SJCRH30 (cell line): ENCODE results near the gene LCN1. TPM values are rescaled to one million over a fixed set of nuclear protein-coding genes. Genes with fewer than 3 reads are reported as not detected.

Experiments
- DNase-seq, 2 experiments: peaks; one replicate each; pipeline ENCODE4 v3.0.0-alpha.2; 2015 to 2020
- H3K27ac ChIP-seq: fragments of 250-450 bp; sonication (Bioruptor Pico); 2 replicates; pipeline ENCODE4 v1.5.1; 2020; ENCODE audit warnings: mild to moderate bottlenecking, moderate library complexity
- H3K27me3 ChIP-seq: fragments of 250-450 bp; sonication (Bioruptor Pico); 2 replicates; pipeline ENCODE4 v1.5.1; 2020; ENCODE audit warnings: mild to moderate bottlenecking, moderate library complexity
- H3K36me3 ChIP-seq: fragments of 250-450 bp; sonication (Bioruptor Pico); 2 replicates; pipeline ENCODE4 v1.5.1; 2020; ENCODE audit warnings: mild to moderate bottlenecking, moderate library complexity
- H3K4me1 ChIP-seq: fragments of 250-450 bp; sonication (Bioruptor Pico); 2 replicates; pipeline ENCODE4 v1.5.1; 2020; ENCODE audit warnings: mild to moderate bottlenecking, moderate library complexity
- H3K4me3 ChIP-seq: fragments of 250-450 bp; sonication (Bioruptor Pico); 2 replicates; pipeline ENCODE4 v1.5.1; 2020; ENCODE audit warnings: mild to moderate bottlenecking, moderate library complexity
- H3K9me3 ChIP-seq: fragments of 250-450 bp; sonication (Bioruptor Pico); replicated peaks from 2 replicates; pipeline ENCODE4 v1.5.1; 2020; ENCODE audit warnings: mild to moderate bottlenecking, moderate library complexity
- total RNA-seq: library from RNA; depleted of rRNA; stranded (reverse); fragments of >200 nt; shearing (Covaris generic); gene quantifications from 2 replicates; pipeline ENCODE4 v1.2.3, GENCODE V29; 2014

Gene LCN1
- total RNA-seq, 1 experiment from 2014 or later, result not detected

DNA sequence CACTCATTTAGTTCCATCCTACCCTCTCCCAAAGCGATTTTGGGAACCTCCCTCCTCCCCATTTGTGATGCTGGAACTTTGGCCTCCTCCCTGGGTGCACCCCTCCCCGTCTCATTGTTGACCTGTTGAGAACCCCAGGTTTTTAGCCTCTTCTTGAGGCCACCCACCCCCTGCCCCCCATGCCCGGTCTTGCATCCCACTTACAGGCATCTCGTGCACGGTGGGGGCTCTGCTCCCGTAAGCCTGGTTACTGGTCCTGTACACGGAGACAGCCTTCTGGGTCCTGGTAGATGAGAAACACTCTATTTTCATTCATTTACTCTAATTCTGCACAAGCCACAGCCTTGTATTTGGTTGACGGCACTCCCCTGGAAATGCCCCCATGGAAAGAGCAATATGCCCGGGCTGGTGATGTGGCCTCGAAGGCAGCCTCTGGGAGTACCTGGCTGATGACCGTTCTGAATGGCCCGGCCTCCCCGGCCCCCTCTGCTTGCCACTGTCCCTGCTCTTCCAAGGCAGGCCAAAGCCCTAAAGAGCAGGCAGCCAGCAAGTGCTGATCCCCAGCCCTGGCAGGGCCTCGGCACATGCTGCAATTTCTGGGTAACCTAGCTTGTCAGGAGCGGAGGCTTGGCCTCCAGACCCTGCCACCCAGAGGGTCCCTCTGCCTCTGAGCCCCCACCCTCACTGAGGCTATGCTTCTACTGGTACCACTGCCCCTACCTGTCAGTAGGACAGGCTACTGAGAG is 22.7 kb upstream of the LCN1 start:
- Histone ChIP-seq H3K9me3 (no peaks in the 10 kb centered on the region), H3K27ac (no peak overlapping the region), H3K27me3 (peaks cover 16% of the 10 kb centered on the region), H3K4me1 (peaks cover 10% of the 10 kb centered on the region; the same call in 1 of the 2 replicates), H3K4me3 (no peak overlapping the region), H3K36me3 (peaks cover 16% of the 10 kb centered on the region)
- DNase-seq, result no peak

DNA sequence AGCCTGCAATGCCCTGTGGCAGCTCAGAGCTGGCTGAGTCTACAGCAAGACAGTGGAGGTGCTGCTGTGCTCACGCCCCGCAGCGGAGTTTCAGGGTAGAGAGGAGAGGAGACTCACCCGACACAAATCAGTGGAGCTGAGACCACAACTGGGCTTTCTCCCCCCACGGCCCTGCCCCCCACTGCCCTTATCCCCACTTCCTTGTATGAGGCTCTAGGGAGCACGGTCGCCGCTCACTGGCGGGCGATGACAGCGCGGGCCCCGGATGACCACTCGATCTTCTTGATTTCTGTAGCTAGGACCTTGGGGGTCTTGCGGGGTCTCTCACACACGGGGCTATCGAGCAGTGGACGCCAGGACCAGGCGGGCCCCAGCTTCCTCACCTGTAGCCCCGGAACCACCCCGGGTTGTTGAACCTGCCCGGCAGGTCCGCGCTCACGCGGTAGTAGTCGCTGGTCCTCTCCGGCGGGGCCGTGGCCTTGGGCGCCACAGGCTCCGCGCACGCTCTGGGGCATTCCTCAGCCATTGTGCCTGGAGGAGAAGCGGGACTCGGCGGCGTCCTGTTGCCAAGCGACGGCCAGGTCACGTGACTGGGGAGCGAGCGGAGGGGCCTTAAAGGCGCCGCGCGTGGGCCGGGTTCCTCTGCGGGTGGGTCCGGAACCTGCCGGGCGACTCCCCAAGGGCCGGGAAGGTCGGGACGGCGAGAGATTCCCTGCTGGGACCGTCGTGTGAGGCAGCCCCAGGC is 21.7 kb upstream of the LCN1 start:
- peaks cover 25% of the 10 kb centered on the region for H3K36me3 ChIP-seq
- H3K9me3 ChIP-seq, result no peaks in the 10 kb centered on the region
- peak overlapping the region; percentile 94 for H3K4me3 ChIP-seq
- DNase-seq, result peak; percentile 93
- no peak overlapping the region for H3K27ac ChIP-seq
- peaks cover 16% of the 10 kb centered on the region for H3K27me3 ChIP-seq
- peaks cover 10% of the 10 kb centered on the region; the same call in 1 of the 2 replicates for H3K4me1 ChIP-seq

DNA sequence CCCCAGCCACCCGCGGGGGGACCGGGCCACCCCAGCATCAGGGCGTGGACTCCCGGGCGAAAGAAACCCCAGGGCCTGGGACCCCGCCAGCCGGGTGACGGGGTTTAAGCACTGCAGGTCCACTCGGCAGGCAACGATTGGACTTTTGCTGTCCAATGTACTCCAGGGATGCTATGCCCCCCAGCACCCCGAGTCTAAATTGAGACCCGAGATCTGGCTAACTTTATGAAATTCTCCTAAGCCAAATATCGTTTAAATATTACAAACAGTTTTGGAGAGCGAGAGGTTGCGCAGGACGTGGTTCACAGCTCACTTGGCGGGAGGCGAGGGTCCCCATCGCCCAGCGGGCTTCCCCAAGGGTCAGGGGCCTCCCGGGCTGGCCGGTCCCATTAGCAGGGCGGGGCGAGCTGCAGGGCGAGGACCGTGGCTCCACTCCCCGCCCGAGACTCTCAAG is 21.1 kb upstream of the LCN1 start:
- DNase-seq, result no peak
- H3K4me3 ChIP-seq, result peak overlapping the region; percentile 94
- no peaks in the 10 kb centered on the region for H3K9me3 ChIP-seq
- peaks cover 28% of the 10 kb centered on the region for H3K36me3 ChIP-seq
- no peak overlapping the region; the same call in 1 of the 2 replicates for H3K27ac ChIP-seq
- H3K4me1 ChIP-seq, result peaks cover 10% of the 10 kb centered on the region; the same call in 1 of the 2 replicates
- peaks cover 11% of the 10 kb centered on the region for H3K27me3 ChIP-seq

DNA sequence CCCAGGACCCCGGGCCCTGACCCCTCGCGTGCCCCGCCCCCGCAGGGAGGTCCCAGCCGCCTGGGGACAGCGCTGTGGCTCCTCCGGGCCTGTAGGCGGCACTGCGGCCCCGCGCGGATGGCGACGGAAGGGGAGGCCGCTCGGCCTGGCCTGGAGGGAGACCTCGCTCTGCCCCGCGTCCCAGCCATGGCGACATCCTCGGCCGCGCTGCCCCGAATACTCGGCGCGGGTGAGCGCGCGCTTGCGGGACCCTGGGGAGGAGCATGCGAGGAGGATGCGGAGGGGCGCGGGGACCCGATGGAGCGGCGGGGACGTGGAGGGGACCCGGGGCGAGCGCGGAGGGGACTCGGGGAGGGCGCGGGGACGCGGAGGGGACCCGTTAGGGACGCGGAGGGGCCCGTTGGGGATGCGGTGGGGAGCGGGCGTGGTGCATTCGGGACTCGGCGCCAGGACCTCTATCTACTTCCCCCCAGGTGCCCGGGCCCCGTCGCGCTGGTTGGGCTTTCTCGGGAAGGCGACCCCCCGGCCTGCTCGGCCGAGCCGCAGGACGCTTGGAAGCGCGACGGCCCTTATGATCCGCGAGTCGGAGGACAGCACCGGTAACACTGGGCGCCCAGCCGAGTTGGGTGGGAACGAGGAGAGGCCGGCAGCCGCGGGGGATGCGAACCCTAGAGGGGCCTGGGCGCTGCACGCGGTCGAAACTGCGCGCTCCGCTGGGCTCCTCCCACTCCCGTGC is 20.5 kb upstream of the LCN1 start, which contains the start of gene MRPS2:
Gene MRPS2 (plus strand): TSS at position 158 of the 736 bp plus-strand sequence. CDS start 29 bp downstream, at position 187.
- peak; percentile 91 to 92 for DNase-seq
- peaks cover 11% of the 10 kb centered on the region for H3K27me3 ChIP-seq
- peak within 1 kb of the TSS; percentile 94 for H3K4me3 ChIP-seq
- H3K27ac ChIP-seq, result peak within 1 kb of the TSS; percentile 80
- H3K4me1 ChIP-seq, result peaks cover 10% of the 10 kb centered on the region; the same call in 1 of the 2 replicates
- peaks cover 29% of the 10 kb centered on the region for H3K36me3 ChIP-seq
- H3K9me3 ChIP-seq, result no peaks in the 10 kb centered on the region

DNA sequence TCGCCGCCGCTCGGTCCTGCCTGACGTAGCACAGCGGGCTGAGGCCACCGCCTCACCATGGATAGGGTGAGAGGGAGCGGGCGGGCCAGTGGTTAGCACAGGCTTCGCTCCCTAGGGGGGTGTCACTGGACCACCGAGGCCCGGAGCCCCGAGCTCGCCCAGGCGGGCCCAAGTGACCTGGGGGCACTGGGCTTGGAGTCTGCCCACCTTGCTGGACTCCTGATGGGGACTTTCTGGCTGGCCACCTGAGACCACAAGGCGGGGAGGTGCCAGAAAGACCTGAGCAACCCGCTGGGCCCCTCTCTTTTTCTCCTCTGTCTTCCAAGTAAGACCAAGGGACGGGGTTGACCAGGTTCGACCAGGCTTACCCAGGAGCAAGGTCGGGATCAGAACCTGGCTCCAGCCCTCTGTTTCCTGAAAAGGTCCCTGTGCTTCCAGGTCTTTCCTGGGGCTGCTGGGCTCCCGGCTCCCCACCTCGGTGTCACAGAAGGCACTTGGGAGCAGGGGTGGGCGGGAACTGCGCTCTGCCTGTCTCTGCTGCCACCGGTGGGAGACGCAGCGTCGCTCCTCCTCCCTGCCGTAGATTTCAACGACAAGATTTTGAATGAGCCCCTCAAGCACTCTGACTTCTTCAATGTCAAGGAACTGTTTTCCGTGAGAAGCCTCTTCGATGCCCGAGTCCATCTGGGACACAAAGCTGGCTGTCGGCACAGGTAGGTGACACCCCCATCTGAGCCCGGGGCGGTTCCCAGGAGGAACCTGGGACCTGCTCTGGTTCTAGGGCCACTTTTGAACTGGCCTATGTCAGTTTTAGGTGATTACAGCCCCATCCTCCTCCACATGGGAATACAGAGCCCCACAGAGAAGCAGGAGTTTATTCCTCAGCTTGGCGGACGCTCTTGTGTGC is 19.7 kb upstream of the LCN1 start:
- DNase-seq, result no peak
- H3K27ac ChIP-seq, result peak overlapping the region; percentile 80
- peaks cover 10% of the 10 kb centered on the region; the same call in 1 of the 2 replicates for H3K4me1 ChIP-seq
- peaks cover 29% of the 10 kb centered on the region for H3K36me3 ChIP-seq
- H3K27me3 ChIP-seq, result peaks cover 11% of the 10 kb centered on the region
- peak overlapping the region; percentile 94 for H3K4me3 ChIP-seq
- H3K9me3 ChIP-seq, result no peaks in the 10 kb centered on the region

DNA sequence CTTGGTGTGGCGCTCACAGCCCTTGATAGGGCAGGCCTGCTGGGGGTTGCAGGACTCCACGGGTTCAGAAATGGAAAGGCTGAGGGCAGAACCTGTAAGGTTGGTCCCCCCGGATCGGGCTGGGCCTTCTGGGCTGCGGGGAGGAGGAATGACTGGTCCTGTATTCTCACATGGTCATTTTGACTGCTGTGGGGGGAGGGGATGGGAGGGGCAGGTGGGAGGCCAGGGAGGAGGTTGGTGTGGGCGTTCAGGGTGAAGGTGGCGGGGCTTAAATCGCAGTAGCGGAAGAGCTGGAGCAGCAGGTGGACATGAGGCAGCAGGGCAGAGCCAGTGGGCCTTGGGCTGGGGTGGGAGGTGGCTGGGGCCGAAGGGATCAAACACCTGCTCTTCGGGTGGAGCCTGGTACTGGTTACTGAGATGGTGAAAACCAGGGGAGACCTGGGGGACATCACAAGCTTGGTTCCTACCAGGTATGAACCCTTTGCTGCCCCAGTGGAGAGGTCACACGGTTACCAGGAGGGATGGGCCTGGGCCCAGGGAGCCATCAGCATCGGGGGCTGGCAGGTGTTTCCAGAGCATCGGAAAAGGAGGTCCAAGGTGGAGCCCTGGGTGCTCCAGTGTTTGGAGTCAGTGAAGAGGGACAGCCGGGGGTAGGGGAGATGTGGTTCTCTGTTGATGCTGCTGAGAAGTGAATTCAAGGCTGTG is 18.9 kb upstream of the LCN1 start:
- H3K36me3 ChIP-seq, result peaks cover 29% of the 10 kb centered on the region
- H3K4me3 ChIP-seq, result no peak overlapping the region
- no peaks in the 10 kb centered on the region for H3K9me3 ChIP-seq
- peaks cover 11% of the 10 kb centered on the region for H3K27me3 ChIP-seq
- H3K4me1 ChIP-seq, result peaks cover 10% of the 10 kb centered on the region; the same call in 1 of the 2 replicates
- DNase-seq, result no peak
- no peak overlapping the region for H3K27ac ChIP-seq

DNA sequence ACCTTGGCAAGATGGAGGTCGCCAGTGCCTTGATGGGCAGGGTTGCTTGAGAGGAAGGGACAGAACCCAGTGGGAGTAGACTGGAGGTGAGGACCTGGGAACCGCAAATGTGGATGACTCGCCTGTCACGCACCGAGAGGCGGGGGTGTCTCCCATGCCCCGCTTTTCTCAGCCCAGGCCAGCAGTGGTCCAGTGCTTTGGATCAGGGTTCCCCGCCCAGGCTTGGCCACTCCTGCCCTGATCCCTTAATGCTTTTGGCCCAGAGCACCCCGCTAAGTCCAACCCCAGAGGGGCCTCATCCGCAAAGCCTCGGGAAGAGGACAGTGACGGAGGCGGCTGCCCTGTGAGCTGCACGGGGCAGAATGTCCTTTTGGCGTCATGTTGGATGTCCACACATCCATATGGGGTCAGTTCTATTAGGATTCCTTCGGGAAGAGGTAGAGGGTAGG is 18.3 kb upstream of the LCN1 start:
- H3K27ac ChIP-seq, result no peak overlapping the region
- H3K4me1 ChIP-seq, result peaks cover 10% of the 10 kb centered on the region; the same call in 1 of the 2 replicates
- no peak for DNase-seq
- H3K36me3 ChIP-seq, result peaks cover 29% of the 10 kb centered on the region
- peaks cover 10% of the 10 kb centered on the region for H3K27me3 ChIP-seq
- H3K9me3 ChIP-seq, result no peaks in the 10 kb centered on the region
- no peak overlapping the region for H3K4me3 ChIP-seq

DNA sequence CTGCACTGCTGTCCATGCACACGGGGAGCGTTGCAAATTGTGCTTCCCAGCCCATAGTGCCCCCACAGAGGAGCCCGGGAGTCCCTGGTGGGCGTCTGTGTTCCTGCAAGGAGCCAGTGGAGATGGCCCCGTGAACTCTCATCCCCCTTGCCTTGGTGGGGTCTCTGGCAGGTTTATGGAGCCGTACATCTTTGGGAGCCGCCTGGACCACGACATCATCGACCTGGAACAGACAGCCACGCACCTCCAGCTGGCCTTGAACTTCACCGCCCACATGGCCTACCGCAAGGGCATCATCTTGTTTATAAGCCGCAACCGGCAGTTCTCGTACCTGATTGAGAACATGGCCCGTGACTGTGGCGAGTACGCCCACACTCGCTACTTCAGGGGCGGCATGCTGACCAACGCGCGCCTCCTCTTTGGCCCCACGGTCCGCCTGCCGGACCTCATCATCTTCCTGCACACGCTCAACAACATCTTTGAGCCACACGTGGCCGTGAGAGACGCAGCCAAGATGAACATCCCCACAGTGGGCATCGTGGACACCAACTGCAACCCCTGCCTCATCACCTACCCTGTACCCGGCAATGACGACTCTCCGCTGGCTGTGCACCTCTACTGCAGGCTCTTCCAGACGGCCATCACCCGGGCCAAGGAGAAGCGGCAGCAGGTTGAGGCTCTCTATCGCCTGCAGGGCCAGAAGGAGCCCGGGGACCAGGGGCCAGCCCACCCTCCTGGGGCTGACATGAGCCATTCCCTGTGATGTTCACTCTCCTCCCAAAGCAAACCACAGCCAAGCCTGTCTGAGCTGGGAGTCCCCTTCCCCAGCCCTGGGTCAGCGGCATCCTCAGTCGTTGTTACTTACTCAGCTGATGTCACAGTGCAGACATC is 17.6 kb upstream of the LCN1 start:
- Histone ChIP-seq H3K36me3 (peaks cover 29% of the 10 kb centered on the region), H3K9me3 (no peaks in the 10 kb centered on the region), H3K4me1 (peaks cover 10% of the 10 kb centered on the region; the same call in 1 of the 2 replicates), H3K27ac (no peak overlapping the region), H3K4me3 (no peak overlapping the region), H3K27me3 (peaks cover 7% of the 10 kb centered on the region)
- DNase-seq, result no peak

DNA sequence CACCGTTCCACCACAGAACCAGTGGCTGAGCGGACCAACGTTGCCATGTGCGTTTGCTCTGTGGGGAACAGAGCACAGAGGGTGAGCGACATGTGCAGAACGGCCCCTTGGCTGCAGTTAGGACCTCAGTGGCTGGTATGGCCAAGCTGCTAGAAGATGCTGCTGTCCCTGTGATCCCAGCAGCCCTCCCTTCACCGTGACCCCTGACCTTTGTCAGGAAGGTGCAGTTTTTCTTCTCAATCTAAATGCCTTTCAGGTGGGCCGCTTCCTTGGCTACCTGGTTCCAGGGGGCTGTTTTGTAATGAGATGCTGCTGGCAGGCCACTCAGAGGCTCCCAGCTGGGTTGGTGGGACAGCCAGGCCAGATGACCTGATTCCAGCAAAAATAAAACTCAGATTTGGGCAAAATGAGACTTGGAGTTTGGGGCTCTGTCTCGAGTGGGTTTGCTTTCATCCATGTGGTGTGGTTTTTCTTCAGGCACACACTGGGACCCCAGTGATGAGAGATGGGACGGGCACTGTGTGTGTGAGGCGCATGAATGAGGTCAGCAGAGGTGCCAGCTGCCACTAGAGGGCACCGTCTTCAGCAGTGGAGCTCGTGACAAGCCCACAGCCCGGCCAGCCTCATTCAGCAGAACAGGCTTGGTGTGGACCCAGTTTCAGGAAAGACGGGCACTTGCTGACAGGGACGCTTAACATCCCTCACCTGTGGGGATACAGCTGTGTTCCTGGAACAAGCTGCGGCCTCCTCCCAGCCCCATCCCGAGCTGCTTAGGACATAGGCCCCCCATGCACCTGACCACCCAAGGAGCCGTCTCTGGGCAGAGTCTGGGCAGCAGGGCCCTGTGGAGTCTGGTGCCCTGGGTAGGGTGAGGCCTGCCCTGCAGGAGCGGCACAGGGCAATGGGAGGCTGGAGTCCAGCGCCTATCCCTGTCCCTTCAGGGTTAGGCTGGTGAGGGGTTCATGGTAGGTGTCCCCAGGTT is 16.7 kb upstream of the LCN1 start:
- H3K27me3 ChIP-seq, result no peaks in the 10 kb centered on the region
- no peaks in the 10 kb centered on the region for H3K9me3 ChIP-seq
- H3K4me3 ChIP-seq, result no peak overlapping the region
- peaks cover 6% of the 10 kb centered on the region; the same call in 1 of the 2 replicates for H3K4me1 ChIP-seq
- H3K27ac ChIP-seq, result no peak overlapping the region
- H3K36me3 ChIP-seq, result peaks cover 29% of the 10 kb centered on the region
- peak; percentile 61 to 69 for DNase-seq

DNA sequence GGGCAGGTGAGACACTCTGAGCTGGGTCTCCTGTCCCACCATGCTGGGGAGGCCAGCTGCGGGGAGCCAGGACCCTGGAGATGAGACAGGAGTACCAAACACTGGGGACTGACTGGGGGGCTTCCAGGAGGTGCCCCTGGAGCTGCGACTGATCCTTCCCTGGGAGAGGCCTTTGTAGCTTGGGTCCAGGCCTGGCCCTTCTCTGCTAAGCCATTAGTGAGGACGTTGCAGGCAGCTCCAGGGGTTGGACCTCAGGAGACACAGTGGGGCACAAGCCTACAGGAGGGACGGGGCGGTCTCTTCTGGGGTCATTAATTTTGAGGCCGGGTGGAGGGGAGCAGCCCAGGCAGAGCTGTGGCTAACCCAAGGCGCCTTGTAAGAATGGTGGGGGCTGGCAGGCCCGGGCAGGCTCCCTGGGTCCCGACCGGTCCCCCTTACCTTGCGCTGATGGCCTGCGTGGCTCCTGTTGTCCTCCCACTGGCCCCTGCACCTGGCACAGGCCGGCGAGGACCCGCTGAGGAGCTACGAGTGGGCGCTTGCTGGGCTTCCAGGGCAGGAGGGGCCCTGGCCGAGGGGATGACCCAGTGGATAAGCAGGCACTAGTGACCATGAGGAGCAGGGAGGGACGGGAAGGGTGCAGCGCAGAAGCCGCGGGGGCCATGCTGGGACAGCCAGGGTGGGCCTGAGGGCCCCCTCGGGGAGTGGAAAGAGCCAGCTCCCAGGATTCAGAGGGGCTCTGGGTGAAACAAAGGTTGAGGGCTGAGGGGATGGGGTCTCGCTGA is 15.6 kb upstream of the LCN1 start:
- no peaks in the 10 kb centered on the region for H3K9me3 ChIP-seq
- H3K36me3 ChIP-seq, result peaks cover 29% of the 10 kb centered on the region
- peaks cover 6% of the 10 kb centered on the region; the same call in 1 of the 2 replicates for H3K4me1 ChIP-seq
- H3K27me3 ChIP-seq, result no peaks in the 10 kb centered on the region
- no peak for DNase-seq
- H3K4me3 ChIP-seq, result no peak overlapping the region
- H3K27ac ChIP-seq, result no peak overlapping the region
